GM21390 (cell line): ENCODE measurements around the gene SPINDOC.

Experiments
- ATAC-seq: cut with Tn5 transposase; IDR thresholded peaks from one replicate; pipeline ENCODE4 v1.9.1; 2021; ENCODE audit not compliant: unreplicated experiment

Gene SPINDOC

GRCh38 chr11:63829823-63830489, 16.7 kb downstream of the SPINDOC start:
- ATAC-seq = no peak

DNA sequence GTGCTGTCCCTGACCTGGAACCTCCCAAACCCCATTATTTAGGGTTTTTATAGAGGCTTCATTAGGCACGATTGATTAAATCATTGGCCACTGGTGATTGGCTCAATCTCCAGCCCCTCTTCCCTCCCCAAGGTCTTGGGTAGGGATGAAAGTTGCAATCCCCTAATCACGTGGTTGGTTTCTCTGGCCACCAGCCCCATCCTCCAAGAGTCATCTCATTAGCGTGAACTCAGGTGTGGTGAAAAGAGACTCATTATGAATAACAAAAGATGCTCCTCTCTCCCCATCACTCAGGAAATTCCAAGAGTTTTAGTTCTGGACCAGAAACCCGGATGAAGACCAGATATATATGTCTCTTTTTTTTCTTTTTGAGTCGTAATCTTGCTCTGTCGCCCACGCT, 18.1 kb downstream of the SPINDOC start:
- no peak for ATAC-seq

DNA sequence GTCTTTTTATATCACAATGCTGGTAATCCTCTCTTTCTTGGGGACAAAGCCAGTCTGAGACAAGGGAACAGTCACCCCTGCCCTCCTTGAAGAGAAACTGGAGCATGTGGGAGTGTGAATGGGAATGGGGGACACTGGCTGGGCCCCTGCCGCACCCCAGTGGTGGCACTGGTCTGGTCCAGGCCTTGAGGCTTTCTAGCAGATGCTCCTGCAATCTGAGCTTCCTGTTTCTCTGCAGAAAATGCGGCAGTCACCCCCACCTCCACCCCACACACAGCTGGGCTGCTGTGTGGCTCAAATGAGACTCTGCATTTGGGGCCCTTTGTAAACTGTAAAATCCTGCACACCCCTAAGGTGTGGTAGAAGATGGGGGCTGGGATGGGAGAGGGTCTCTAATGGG, 19.1 kb downstream of the SPINDOC start:
- no peak for ATAC-seq

GRCh38 chr11:63833048-63833447, 19.8 kb downstream of the SPINDOC start:
- no peak for ATAC-seq

GRCh38 chr11:63834535-63835157, 21.4 kb downstream of the SPINDOC start:
- no peak for ATAC-seq

DNA sequence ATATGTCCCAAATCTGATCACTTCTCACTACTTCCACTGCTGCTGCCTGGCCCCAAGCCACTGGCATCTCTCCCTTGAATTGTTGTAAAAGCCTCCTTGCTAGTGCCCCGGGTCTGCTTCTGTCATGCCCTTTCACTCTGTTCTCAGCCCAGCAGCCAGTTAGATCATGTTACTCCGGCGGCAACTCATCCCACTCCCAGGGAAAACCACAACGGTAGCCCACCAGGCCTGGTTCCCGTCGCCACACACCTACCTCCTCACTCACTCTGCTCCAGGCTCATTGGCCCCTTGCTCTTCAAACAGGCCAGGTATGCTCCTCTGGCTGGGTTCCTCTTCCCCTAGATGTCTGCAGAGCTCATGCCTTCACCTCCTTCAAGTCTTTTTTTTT, 21.9 kb downstream of the SPINDOC start:
- ATAC-seq = no peak

GRCh38 chr11:63837027-63837688, 23.9 kb downstream of the SPINDOC start:
- no peak for ATAC-seq

DNA sequence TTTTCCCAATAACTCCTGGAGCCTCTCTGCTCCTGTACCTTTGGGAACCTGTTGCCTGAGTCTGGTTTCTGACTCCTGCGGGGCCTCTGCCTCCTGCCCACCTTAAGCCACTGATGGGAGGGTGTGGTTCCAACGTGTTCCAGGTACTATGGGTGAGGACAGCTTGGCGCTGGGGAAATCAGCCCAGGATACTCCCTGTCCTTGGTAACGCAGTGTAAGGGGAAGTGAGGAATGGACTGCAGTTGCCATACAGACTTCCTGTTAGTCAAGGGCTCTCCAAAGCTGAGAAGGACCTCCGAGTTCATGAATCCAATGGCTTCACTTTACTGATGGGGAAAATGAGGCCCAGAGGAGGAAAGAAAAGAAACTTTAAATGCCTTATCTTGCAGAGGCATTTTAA, 24.5 kb downstream of the SPINDOC start:
- ATAC-seq = no peak

DNA sequence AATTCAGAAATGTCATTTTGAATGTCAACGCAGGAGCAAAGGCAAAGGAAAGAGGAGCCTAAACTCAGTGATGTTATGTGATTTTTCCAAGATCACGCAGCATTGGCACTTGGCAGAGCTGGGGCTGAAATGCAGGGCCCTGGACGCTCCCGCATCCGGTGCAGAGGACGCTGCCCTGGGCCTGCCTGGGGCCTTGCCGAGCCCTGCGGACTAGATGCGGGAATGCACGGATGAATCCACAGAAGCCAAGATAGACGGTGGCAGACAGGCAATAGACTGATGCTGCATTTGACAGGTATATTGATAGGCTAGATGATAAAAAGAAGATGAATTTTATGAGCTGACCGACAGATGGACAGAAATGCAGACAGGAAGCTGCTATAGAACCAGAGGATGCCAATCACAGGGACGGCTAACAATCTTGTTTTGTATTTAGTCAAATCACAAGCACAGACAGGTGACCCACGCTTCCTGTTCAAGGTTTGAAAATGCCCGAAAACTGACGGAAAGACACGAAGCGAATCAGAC, 25.0 kb downstream of the SPINDOC start:
- ATAC-seq = no peak

GRCh38 chr11:63838678-63839507, 25.6 kb downstream of the SPINDOC start, which contains the start of gene MARK2:
TSS of gene MARK2 (plus strand) at chr11:63839110. CDS start at chr11:63839507, 397 bp downstream.
- peak; percentile 71 for ATAC-seq

- peak; percentile 3 for ATAC-seq
These were observed 26.5 kb downstream of the SPINDOC start for GRCh38 chr11:63839508-63840355.

DNA sequence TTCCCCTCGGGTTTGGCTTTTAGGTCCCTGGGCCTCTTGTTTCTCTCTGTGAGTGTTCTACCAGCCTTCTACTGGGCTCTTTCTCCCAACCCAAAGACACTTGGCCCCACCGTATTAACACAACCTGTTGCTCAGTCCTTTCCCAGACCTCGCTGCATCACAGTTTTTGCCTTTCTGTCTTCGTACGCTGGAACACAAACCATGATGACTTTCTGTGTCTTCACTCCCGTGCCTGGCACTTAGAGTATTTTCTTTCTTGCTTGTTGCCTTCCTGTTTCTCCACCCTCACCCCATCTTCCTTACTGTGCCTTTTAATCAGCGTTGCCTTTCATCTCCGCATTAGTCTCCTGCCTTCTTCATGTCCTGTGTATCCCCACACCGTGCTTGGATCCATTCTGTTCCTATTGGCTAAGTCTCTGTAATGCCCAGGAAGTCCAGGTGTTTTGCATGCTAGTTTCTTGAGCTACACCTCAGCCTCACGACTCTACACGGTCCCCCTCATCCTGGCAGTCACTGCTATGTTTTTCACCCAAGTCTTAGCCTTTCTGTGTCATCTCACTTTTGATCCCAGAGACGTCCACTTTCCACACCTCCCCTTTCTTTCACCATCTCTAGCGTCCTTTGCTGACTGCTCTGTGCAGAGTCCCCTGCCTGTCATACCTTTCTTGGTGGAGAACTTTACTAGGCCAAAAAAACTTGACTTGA, 27.3 kb downstream of the SPINDOC start:
- no peak for ATAC-seq

GRCh38 chr11:63841554-63841953, 28.3 kb downstream of the SPINDOC start:
- no peak for ATAC-seq

DNA sequence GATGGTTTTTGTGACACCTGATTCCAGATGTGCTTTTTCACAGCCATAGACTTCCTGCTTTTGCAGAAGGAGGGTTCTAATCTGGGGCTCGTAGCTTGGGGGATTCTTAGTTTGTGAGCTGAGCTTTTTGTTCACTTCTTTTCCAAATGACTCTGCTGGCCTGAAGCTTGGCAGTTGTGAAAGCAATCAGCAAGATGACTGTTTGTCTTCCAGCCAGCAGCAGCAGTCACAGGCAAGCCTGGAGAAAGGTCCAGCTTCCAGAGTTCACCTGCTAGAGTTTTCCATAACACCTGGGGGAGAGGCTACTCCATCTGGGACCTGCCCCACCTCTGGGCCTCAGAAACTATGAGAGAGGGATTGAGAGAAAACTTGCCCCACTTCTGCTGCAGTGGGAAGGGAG, 29.8 kb downstream of the SPINDOC start:
- no peak for ATAC-seq

GRCh38 chr11:63844836-63845235, 31.6 kb downstream of the SPINDOC start:
- no peak for ATAC-seq

- no peak for ATAC-seq
These were observed 32.0 kb downstream of the SPINDOC start for GRCh38 chr11:63845303-63845702.

DNA sequence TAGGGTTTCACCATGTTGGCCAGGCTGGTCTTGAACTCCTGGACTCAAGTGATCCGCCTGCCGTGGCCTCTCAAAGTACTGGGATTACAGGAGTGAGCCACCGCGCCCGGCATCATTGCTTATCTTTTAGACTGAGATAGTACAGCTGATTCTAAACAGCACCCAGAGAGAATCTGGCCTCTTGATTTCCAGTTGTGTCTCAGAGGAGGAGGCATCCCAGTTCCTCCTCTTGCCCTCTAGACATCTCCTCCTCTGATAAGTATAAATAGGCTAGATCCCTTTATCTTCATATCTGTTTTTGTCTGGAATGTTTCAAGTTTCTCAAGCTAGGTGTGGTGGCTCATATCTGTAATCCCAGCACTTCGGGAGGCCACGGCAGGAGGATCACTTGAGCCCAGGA, 32.7 kb downstream of the SPINDOC start:
- ATAC-seq = no peak

GRCh38 chr11:63846897-63847296, 33.6 kb downstream of the SPINDOC start:
- no peak for ATAC-seq

DNA sequence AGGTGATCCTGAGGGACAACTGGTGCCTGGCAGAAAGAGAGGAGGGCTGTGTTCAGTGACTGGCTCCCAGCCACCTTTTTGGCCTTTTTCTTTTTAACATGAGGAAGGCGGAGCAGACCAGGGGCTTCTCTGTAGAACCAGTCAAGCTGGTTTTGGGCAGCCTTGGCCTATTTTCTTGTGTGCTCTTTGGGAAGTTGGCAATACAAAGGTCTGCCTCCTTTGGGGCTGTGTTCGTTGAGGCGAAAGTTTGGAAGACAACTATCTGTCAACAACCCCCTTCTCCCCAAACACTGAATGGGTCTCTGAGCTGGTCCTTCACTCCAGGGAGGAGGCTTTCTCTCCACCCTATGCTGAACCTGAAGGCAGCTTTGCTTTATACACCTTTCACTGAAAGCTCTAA, 34.1 kb downstream of the SPINDOC start:
- ATAC-seq = no peak

DNA sequence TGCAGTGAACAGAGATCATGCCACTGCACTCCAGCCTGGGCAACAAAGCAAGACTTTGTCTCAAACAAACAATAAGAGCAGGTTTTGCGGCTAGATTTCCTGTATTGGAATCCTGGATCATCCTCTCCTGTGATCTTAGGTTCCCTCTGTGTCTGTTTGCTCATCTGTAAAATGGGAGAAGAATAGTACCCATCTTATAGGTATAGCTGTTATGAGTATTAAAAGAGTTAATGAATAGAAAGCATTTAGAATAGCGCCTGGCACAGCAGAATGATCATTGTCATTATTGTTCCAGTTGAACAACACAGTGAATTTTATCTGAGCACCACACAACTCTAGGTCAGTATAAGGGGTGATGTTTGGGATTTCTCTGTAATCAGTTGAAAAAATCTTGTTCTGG, 36.4 kb downstream of the SPINDOC start:
- ATAC-seq = no peak
